ENCODE measurements around the gene ADAMTS19. TPM values are rescaled to one million over a fixed set of nuclear protein-coding genes. Genes with fewer than 3 reads are reported as not detected.

The ADAMTS19 gene
- polyA plus RNA-seq, 1 donor (not counting 4 experiments of a cell fraction or from before 2014, with no cell fraction given): 0.08 TPM

DNA sequence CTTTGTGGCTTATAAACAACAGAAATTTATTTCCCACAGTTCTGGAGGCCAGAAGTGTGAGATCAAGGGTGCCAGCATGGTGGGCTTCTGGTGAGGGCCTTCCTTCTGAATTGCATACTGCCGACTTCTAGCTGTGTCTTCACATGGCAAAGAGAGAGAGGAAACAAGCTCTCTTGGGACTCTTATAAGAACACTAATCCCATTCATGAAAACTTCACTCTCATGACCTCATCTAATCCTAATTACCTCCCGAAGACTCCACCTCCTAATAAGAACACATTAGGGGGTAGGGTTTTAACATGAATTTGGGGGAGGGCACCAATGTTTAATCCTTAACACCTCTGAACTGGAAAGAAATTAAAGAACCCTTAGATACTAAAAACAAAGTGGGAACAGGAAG is 211.9 kb downstream of the ADAMTS19 start:
- Histone ChIP-seq H3K4me3 (ENCODE audit: control insufficient read depth in 2 of 3, extremely low read depth in 1 of 3, insufficient read depth in 2 of 3, low read depth in 1 of 3, low read length in 3 of 3) (no peak overlapping the region), H3K36me3 (ENCODE audit: control insufficient read depth in 2 of 2, extremely low read depth in 1 of 2, insufficient read depth in 2 of 2, low read length in 2 of 2) (no peaks in the 10 kb centered on the region), H3K27me3 (ENCODE audit: control insufficient read depth, extremely low read depth, insufficient read depth, low read length) (no peaks in the 10 kb centered on the region), H3K9me3 (ENCODE audit: control insufficient read depth, low read depth, low read length) (no peaks in the 10 kb centered on the region), H3K9me1 (ENCODE audit: control insufficient read depth, extremely low read depth, insufficient read depth, low read length) (no peaks in the 10 kb centered on the region), H3K79me2 (ENCODE audit: control insufficient read depth, insufficient read depth, low read length) (no peaks in the 10 kb centered on the region), H3K4me2 (ENCODE audit: control insufficient read depth, extremely low read depth, insufficient read depth, low read depth, low read length) (no peak overlapping the region), H3K27ac (ENCODE audit: control insufficient read depth, insufficient read depth, low read length) (no peak overlapping the region), H2AFZ (ENCODE audit: control insufficient read depth, low read length) (no peak overlapping the region), H4K20me1 (ENCODE audit: control insufficient read depth, extremely low read depth, insufficient read depth, low read length) (no peaks in the 10 kb centered on the region), H3K9ac (ENCODE audit: control insufficient read depth, extremely low read depth, insufficient read depth, low read length) (no peak overlapping the region), H3K4me1 (ENCODE audit: control insufficient read depth, extremely low read depth, insufficient read depth, low read length) (peaks cover 8% of the 10 kb centered on the region)
- DNase-seq (ENCODE audit: low read depth, low spot score) (no peak), FAIRE-seq (no peak)
- dilution Hi-C loops (cut with MboI; ENCODE audit: extremely low pct_ligation_motif_present, low sequenced_read_pairs): no loop called here
- TF ChIP-seq EZH2 (IDR thresholded peaks at IDR 0.05; ENCODE audit: low read length): no peak
- no peak for TF ChIP-seq CTCF (optimal IDR thresholded peaks at IDR 0.05 in 1 of 3, IDR thresholded peaks at IDR 0.05 in 1 of 3, conservative IDR thresholded peaks at IDR 0.05 in 1 of 3; ENCODE audit: extremely low read depth in 1 of 3, insufficient read depth in 2 of 3, low read length in 3 of 3)

DNA sequence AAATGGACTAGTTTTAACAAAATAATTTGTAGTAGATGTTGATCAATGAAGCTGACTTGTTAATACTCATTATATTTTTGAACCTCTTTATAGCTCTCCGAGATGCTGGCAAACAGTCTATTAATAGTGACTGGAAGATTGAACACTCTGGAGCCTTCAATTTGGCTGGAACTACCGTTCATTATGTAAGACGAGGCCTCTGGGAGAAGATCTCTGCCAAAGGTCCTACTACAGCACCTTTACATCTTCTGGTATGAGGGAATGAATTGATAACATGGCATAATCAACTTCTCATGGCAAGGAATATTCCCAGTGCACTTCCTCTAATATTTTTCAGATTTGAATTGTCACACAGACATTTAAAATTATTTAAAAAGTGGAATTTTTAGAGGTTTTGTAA is 219.6 kb downstream of the ADAMTS19 start:
- Histone ChIP-seq H3K36me3 (ENCODE audit: control insufficient read depth in 2 of 2, extremely low read depth in 1 of 2, insufficient read depth in 2 of 2, low read length in 2 of 2) (no peaks in the 10 kb centered on the region), H3K4me2 (ENCODE audit: control insufficient read depth, extremely low read depth, insufficient read depth, low read depth, low read length) (no peak overlapping the region), H3K9ac (ENCODE audit: control insufficient read depth, extremely low read depth, insufficient read depth, low read length) (no peak overlapping the region), H3K27ac (ENCODE audit: control insufficient read depth, insufficient read depth, low read length) (no peak overlapping the region), H3K9me1 (ENCODE audit: control insufficient read depth, extremely low read depth, insufficient read depth, low read length) (no peaks in the 10 kb centered on the region), H3K79me2 (ENCODE audit: control insufficient read depth, insufficient read depth, low read length) (no peaks in the 10 kb centered on the region), H3K4me1 (ENCODE audit: control insufficient read depth, extremely low read depth, insufficient read depth, low read length) (no peaks in the 10 kb centered on the region), H3K9me3 (ENCODE audit: control insufficient read depth, low read depth, low read length) (no peaks in the 10 kb centered on the region), H3K4me3 (ENCODE audit: control insufficient read depth in 2 of 3, extremely low read depth in 1 of 3, insufficient read depth in 2 of 3, low read depth in 1 of 3, low read length in 3 of 3) (no peak overlapping the region), H2AFZ (ENCODE audit: control insufficient read depth, low read length) (peak overlapping the region; percentile 37), H4K20me1 (ENCODE audit: control insufficient read depth, extremely low read depth, insufficient read depth, low read length) (no peaks in the 10 kb centered on the region), H3K27me3 (ENCODE audit: control insufficient read depth, extremely low read depth, insufficient read depth, low read length) (no peaks in the 10 kb centered on the region)
- FAIRE-seq (no peak), DNase-seq (ENCODE audit: low read depth, low spot score) (no peak)
- dilution Hi-C loops (cut with MboI; ENCODE audit: extremely low pct_ligation_motif_present, low sequenced_read_pairs): no loop called here
- TF ChIP-seq CTCF (optimal IDR thresholded peaks at IDR 0.05 in 1 of 3, IDR thresholded peaks at IDR 0.05 in 1 of 3, conservative IDR thresholded peaks at IDR 0.05 in 1 of 3; ENCODE audit: extremely low read depth in 1 of 3, insufficient read depth in 2 of 3, low read length in 3 of 3) (no peak), EZH2 (IDR thresholded peaks at IDR 0.05; ENCODE audit: low read length) (no peak)

Measured in keratinocyte (primary cell).